ENCODE measurements around the gene EMC6.
A peak's percentile ranks its signal among the peaks of the same experiment; 100 is the strongest.

The EMC6 gene

GRCh38 chr17:3630781-3631180 is 37.8 kb upstream of the EMC6 start:
- CTCF ChIA-PET, result no interaction called here
- TF ChIP-seq L3MBTL2 (conservative IDR thresholded peaks at IDR 0.05) (no peak), SUZ12 (IDR thresholded peaks at IDR 0.05) (no peak), TARDBP (IDR thresholded peaks at IDR 0.05) (no peak), ZNF384 (IDR thresholded peaks at IDR 0.05) (no peak), BHLHE40 (IDR thresholded peaks at IDR 0.05; ENCODE audit: borderline replicate concordance) (no peak), PKNOX1 (IDR thresholded peaks at IDR 0.05) (no peak), ELF4 (IDR thresholded peaks at IDR 0.05) (no peak), NFRKB (IDR thresholded peaks at IDR 0.05) (no peak), FOXA1 (IDR thresholded peaks at IDR 0.05) (no peak), CTBP1 (IDR thresholded peaks at IDR 0.05; ENCODE audit: borderline replicate concordance) (no peak), FOXK2 (IDR thresholded peaks at IDR 0.05) (no peak), FOXM1 (IDR thresholded peaks at IDR 0.05; ENCODE audit: borderline replicate concordance) (no peak), LEF1 (IDR thresholded peaks at IDR 0.05; ENCODE audit: borderline replicate concordance) (no peak), HDGF (IDR thresholded peaks at IDR 0.05; ENCODE audit: borderline replicate concordance) (no peak), SP1 (IDR thresholded peaks at IDR 0.05) (no peak)
- no peak for DNase-seq (ENCODE audit: extremely low spot score)
- POLR2A ChIA-PET, result no interaction called here

DNA sequence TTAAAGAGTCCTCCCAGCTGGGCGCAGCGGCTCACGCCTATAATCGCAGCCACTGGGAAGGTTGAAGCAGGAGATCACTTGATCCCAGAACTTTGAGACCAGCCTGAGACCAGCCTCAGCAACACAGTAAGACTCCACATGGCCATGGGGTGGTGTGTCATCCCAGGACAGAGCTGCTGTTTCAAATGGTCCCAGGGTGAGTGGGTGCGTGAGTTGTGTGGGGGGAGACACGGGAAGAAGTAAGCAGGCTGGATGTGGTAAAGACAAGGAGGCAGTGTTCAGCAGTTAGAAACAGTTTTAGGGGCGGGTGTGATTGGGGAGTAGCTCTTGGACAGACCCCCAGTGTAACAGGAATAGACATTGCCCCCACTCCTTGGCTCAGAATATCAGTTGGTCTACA is 36.3 kb upstream of the EMC6 start:
- no peak for DNase-seq (ENCODE audit: extremely low spot score)
- CTCF ChIA-PET, result no interaction called here
- POLR2A ChIA-PET, result no interaction called here
- no peak for TF ChIP-seq TARDBP (IDR thresholded peaks at IDR 0.05)
- TF ChIP-seq BHLHE40 (IDR thresholded peaks at IDR 0.05; ENCODE audit: borderline replicate concordance), result no peak
- TF ChIP-seq FOXM1 (IDR thresholded peaks at IDR 0.05; ENCODE audit: borderline replicate concordance), result no peak
- no peak for TF ChIP-seq SUZ12 (IDR thresholded peaks at IDR 0.05)
- TF ChIP-seq ZNF384 (IDR thresholded peaks at IDR 0.05), result no peak
- no peak for TF ChIP-seq ARNT (IDR thresholded peaks at IDR 0.05)
- TF ChIP-seq NFRKB (IDR thresholded peaks at IDR 0.05), result no peak
- no peak for TF ChIP-seq SP1 (IDR thresholded peaks at IDR 0.05)

- peak; percentile 20 for DNase-seq (ENCODE audit: extremely low spot score)
- CTCF ChIA-PET, result interaction anchor here (1.0 kb wide), 1 partner anchor 47 kb away, joined by 3 read pairs; no protein-coding TSS in a partner anchor
- TF ChIP-seq CTBP1 (IDR thresholded peaks at IDR 0.05; ENCODE audit: borderline replicate concordance) (no peak), TARDBP (IDR thresholded peaks at IDR 0.05) (no peak), L3MBTL2 (conservative IDR thresholded peaks at IDR 0.05) (peak; percentile 42), PKNOX1 (IDR thresholded peaks at IDR 0.05) (no peak)
- POLR2A ChIA-PET, result interaction anchor here (0.9 to 1.9 kb wide), 5 partner anchors 12 to 596 kb away, joined by 3 to 17 read pairs (median 3); partner anchors contain the start of genes EMC6, HASPIN and TAX1BP3
These were observed 33.0 kb upstream of the EMC6 start for GRCh38 chr17:3635474-3636153.

DNA sequence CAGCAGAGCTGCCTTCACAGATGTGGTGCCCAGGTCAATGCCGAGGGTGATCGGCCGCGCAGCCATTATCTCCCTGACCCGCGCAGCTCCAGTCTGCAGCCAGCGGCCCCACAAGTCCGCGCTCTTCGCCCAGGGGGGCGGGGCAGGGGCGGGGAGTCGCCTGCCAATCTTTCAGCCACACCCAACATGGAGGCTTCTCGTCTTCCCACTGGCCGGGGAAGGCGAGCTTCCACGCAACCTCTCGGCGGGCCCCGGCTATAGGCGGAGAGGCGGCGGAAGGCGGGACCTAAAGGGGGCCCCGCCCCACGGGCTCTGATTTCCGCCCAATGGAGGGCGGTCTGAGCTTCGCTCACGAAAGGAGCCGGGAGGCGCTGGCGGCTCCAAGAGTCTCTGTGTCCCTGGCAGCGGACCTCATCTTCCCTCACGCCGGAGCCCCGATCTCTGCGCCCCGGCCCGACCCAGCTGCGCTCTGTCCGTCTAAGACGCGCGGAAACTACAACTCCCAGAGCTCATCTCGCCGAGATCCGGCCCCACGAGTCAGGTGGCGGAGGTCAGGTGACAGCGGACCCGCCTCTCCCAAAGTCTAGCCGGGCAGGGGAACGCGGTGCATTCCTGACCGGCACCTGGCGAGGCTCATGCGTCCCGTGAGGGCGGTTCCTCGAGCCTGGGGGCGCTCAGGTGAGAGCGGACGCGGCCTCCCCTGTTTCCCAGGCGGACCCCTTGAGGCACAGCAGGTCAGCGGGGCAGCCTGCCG is 32.3 kb upstream of the EMC6 start, which contains the start of the genes CTNS and SHPK:
Gene CTNS, plus strand, starts transcription at position 607 of the 754 bp plus-strand sequence. CDS start 3,447 bp downstream, outside the sequence.
Gene SHPK, minus strand, starts transcription at position 97 of the 754 bp plus-strand sequence. Its CDS starts 31 bp downstream, at position 66.
- DNase-seq (ENCODE audit: extremely low spot score), result peak; percentile 98
- TF ChIP-seq NFRKB (IDR thresholded peaks at IDR 0.05), result no peak
- no peak for TF ChIP-seq ARNT (IDR thresholded peaks at IDR 0.05)
- no peak for TF ChIP-seq FOXM1 (IDR thresholded peaks at IDR 0.05; ENCODE audit: borderline replicate concordance)
- peak; percentile 93 for TF ChIP-seq L3MBTL2 (conservative IDR thresholded peaks at IDR 0.05)
- no peak for TF ChIP-seq FOXA1 (IDR thresholded peaks at IDR 0.05)
- TF ChIP-seq HDGF (IDR thresholded peaks at IDR 0.05; ENCODE audit: borderline replicate concordance), result 0 out of 2 replicates have a peak, but pooled peaks have one; percentile 23
- TF ChIP-seq PKNOX1 (IDR thresholded peaks at IDR 0.05), result peak; percentile 98
- no peak; the same call in none of the 2 replicates for TF ChIP-seq ELF4 (IDR thresholded peaks at IDR 0.05)
- no peak for TF ChIP-seq TARDBP (IDR thresholded peaks at IDR 0.05)
- POLR2A ChIA-PET, result interaction anchor here (0.6 to 1.9 kb wide), 7 partner anchors 12 to 1044 kb away, joined by 3 to 17 read pairs (median 3); partner anchors contain the start of genes EMC6, HASPIN and TAX1BP3
- CTCF ChIA-PET, result interaction anchor here (1.0 kb wide), 2 partner anchors 10 to 46 kb away, joined by 3 read pairs; no protein-coding TSS in a partner anchor

- peak; percentile 26 for DNase-seq (ENCODE audit: extremely low spot score)
- CTCF ChIA-PET, result interaction anchor here (1.0 kb wide), 2 partner anchors 10 to 46 kb away, joined by 3 read pairs; no protein-coding TSS in a partner anchor
- POLR2A ChIA-PET, result interaction anchor here (1.0 to 1.9 kb wide), 3 partner anchors 11 to 31 kb away, joined by 3 to 17 read pairs (median 3); partner anchors contain the start of genes EMC6 and TAX1BP3
- TF ChIP-seq FOXM1 (IDR thresholded peaks at IDR 0.05; ENCODE audit: borderline replicate concordance) (no peak), L3MBTL2 (conservative IDR thresholded peaks at IDR 0.05) (0 out of 2 replicates have a peak, but pooled peaks have one; percentile 21)
These were observed 31.7 kb upstream of the EMC6 start for GRCh38 chr17:3636908-3637373.
